Thymus (tissue), 11 donors: ENCODE measurements around the gene BACH2. TPM values are rescaled to one million over a fixed set of nuclear protein-coding genes. Genes with fewer than 3 reads are reported as not detected.
A peak's percentile ranks its signal among the peaks of the same experiment; 100 is the strongest.

ENCODE experiments used
- DNase-seq, 9 donors: peaks; one replicate each; pipeline ENCODE4 v3.0.0-alpha.2; 2013; ENCODE audit warnings: low spot score in 9 of 9, low read depth in 6 of 9, missing footprints in 1 of 9
- H3K27ac ChIP-seq, 2 donors: one replicate each; pipeline ENCODE4 v1.5.1; 2013; ENCODE audit warnings: control low read depth in 1 of 2, low read depth in 1 of 2, low read length in 1 of 2, mild to moderate bottlenecking in 1 of 2, moderate library complexity in 1 of 2
- H3K27me3 ChIP-seq, 2 donors: one replicate each; pipeline ENCODE4 v1.5.1; 2013; ENCODE audit warnings: low read length in 1 of 2; ENCODE audit not compliant: control insufficient read depth in 2 of 2, insufficient read depth in 1 of 2
- H3K36me3 ChIP-seq, 2 donors: one replicate each; pipeline ENCODE4 v1.5.1; 2013; ENCODE audit warnings: low read length in 1 of 2, mild to moderate bottlenecking in 1 of 2, moderate library complexity in 1 of 2; ENCODE audit not compliant: control insufficient read depth in 2 of 2, insufficient read depth in 2 of 2
- H3K4me1 ChIP-seq, 2 donors: one replicate each; pipeline ENCODE4 v1.5.1; 2013; ENCODE audit warnings: low read length in 2 of 2; ENCODE audit not compliant: control insufficient read depth in 2 of 2, insufficient read depth in 2 of 2
- H3K4me3 ChIP-seq, 2 donors: one replicate each; pipeline ENCODE4 v1.5.1; 2013; ENCODE audit warnings: low read length in 2 of 2, control low read depth in 1 of 2, mild to moderate bottlenecking in 1 of 2
- H3K9me3 ChIP-seq, 2 donors: one replicate each; pipeline ENCODE4 v1.5.1; 2013; ENCODE audit warnings: low read length in 1 of 2, mild to moderate bottlenecking in 1 of 2; ENCODE audit not compliant: control insufficient read depth in 2 of 2, insufficient read depth in 1 of 2
- WGBS: extraction: QIAGEN DNeasy Blood & Tissue Kit; methylation state at CpG from one replicate; pipeline ENCODE4 v1.1.7; 2013; 5-methylcytosine and 5-hydroxymethylcytosine counted together
- polyA plus RNA-seq: library from polyadenylated mRNA; stranded (reverse); fragments of 200-250 nt; gene quantifications from one replicate; pipeline ENCODE4 v1.2.3, GENCODE V29; 2013
- total RNA-seq: library from RNA; stranded (reverse); fragments of 120-200 nt; gene quantifications from one replicate; pipeline ENCODE4 v1.2.4, GENCODE V29; 2013
- donor health status: healthy.

Gene BACH2
- total and polyA plus RNA-seq, 2 donors: 12.3 to 12.7 TPM

DNA sequence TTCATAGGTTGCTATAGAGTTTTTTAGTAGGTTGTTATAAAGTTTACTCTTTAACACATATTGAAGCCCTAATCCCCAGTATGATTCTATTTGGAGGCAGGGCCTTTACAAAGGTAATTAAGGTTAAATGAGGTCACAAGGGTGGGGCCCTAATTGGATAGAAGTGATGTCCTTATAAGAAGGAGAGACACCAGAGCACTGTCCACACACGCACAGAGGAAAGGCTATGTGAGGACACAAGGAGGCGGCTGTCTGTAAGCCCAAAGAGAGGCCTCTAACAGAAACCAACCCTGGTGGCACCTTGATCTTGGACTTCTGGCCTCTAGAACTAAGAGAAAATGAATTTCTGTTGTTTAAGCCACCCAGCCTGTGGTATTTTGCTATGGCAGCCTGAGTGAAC, 303.8 kb downstream of the BACH2 start:
- Histone ChIP-seq H3K4me1 (no peaks in the 10 kb centered on the region), H3K36me3 (peaks cover 0 to 8% of the 10 kb centered on the region in 2 donors), H3K9me3 (no peaks in the 10 kb centered on the region), H3K27ac (no peak overlapping the region), H3K27me3 (no peaks in the 10 kb centered on the region), H3K4me3 (no peak overlapping the region)
- no peak for DNase-seq
- WGBS: 100% methylated on average over 2 of the region's 2 CpGs

DNA sequence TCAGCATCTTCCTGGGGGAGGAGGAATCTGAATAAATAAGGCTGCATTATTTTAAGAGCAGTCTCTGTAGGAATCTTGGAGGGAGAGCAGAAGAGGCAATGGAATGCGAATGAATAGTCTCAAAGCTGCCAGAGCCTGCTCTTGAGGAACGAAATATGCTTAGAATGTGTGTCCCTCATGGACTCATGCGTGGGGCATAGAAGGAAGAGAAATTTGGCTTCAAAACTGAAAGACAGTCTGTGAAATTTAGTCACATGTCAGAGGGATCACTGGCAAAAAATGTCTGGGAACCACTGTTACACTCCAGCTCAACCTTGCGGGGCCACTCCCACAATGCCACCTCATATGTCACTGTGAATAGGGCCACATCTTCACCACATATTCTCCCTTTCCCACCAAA, 306.9 kb downstream of the BACH2 start:
- H3K27ac ChIP-seq: no peak overlapping the region
- H3K9me3 ChIP-seq: no peaks in the 10 kb centered on the region
- DNase-seq: no peak
- no peak overlapping the region for H3K4me3 ChIP-seq
- 94% methylated on average over 4 of the region's 4 CpGs for WGBS
- H3K36me3 ChIP-seq: no peaks in the 10 kb centered on the region
- no peaks in the 10 kb centered on the region for H3K27me3 ChIP-seq
- peaks cover 0 to 18% of the 10 kb centered on the region in 2 donors for H3K4me1 ChIP-seq

DNA sequence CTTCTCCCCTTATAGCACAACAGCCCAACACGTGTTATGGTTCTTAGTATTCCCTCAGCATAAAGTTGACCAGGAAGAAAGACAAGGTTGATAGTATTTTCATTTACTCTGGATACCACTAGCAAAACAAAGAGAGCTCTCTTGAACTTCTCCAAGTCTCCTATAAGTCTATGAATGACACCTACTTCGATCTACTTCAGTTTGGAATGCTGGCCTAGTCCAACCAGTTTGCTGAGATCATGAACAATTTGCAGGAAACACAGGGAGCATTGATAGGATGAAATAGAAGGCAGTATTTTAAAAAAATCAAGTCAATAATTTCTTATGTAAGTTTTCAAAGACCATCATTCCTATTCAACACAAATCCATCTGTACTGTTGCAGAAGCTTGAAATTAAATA, 308.8 kb downstream of the BACH2 start:
- WGBS: 96% methylated on average over 2 of the region's 2 CpGs
- H3K36me3 ChIP-seq: peaks cover 0 to 5% of the 10 kb centered on the region in 2 donors
- no peak overlapping the region for H3K4me3 ChIP-seq
- H3K9me3 ChIP-seq: no peaks in the 10 kb centered on the region
- H3K4me1 ChIP-seq: peaks cover 0 to 19% of the 10 kb centered on the region in 2 donors
- H3K27ac ChIP-seq: no peak overlapping the region
- no peaks in the 10 kb centered on the region for H3K27me3 ChIP-seq
- no peak for DNase-seq

DNA sequence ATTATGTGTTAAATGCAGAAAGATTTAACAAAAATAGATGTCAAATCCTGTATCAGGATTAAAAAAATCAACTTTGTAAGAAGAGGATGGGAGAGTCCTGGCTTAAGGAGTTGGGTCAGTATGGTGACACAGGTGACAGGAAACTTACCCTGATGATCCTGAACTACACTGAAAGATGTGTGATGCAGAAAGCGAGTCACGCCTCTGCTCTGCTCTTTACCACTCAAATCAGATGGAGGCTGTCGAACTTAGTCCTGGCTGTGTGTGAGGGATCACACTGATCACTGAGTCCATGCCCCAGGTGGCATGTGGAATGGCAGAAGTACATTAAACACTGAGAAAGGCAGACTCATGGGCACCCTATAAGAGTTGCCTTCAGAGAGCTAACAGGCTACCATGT, 309.5 kb downstream of the BACH2 start:
- DNase-seq: no peak
- WGBS: 89% methylated on average over 3 of the region's 3 CpGs
- H3K27ac ChIP-seq: no peak overlapping the region

DNA sequence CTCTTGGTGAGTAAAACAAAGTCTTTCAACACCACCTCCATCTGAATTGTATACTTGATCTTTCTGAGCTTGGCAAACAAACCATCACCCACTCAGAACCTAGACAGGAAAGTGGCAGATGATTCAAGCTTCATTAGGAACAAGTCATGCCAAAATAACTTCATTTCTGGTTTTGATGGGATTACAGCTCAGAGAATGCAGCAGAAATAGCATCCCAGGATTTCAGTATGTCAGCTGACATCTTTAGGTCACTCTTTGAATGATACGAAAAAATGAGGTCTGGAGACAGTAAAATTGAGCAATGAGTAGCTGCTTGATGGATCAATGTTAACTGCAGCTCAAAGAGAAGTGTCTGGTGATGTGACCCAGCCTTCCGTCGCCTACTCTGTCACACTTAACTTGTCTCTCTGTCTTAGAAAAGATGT, 310.0 kb downstream of the BACH2 start:
- H3K27ac ChIP-seq: no peak overlapping the region
- peaks cover 0 to 5% of the 10 kb centered on the region in 2 donors for H3K36me3 ChIP-seq
- no peaks in the 10 kb centered on the region for H3K27me3 ChIP-seq
- no peak overlapping the region for H3K4me3 ChIP-seq
- DNase-seq: no peak
- H3K9me3 ChIP-seq: no peaks in the 10 kb centered on the region
- H3K4me1 ChIP-seq: peaks cover 0 to 19% of the 10 kb centered on the region in 2 donors
- WGBS: 96% methylated on average over 3 of the region's 3 CpGs

More for the DNA sequence above, 309.5 kb downstream of the BACH2 start:
- Histone ChIP-seq H3K4me3 (no peak overlapping the region), H3K27me3 (no peaks in the 10 kb centered on the region), H3K4me1 (peaks cover 0 to 19% of the 10 kb centered on the region in 2 donors), H3K9me3 (no peaks in the 10 kb centered on the region), H3K36me3 (peaks cover 0 to 5% of the 10 kb centered on the region in 2 donors)

DNA sequence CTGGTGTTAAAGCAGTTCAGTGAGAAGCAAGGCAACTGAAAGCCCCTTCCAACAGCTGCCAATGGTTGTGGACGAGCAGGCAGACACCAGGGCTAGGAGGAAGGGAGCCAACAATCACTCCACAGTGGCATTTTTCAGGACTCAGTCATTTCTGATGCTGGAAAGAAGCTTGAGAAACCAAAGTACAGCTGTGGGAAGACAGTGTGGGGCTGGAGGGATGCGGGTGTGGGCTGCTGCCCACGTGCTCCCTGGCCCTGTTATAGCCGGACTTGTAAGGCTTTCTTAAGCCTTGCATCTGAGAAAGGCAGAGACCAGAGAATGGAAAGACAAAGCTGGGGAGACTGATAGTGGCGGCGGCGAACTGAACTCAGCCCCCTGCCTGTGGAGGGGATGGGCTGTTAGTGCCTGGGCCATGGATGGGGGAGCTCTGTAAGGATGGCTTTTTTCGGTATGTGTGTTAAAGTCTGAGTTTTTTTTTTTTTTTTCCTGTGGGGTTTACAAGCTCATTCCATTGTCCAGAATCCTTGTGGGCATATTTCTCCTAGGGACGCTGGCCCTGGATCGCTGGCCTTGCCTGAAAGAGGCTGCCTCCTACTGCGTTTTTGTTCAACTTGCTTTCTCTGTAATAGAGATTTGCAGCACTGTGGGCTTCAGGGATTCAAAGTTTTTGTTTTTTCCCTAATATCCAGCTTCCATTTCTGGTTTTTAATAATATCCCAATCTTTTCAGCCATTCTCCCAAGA, 310.7 kb downstream of the BACH2 start:
- WGBS: 93% methylated on average over 11 of the region's 11 CpGs
- Histone ChIP-seq H3K27me3 (no peaks in the 10 kb centered on the region), H3K4me3 (no peak overlapping the region), H3K27ac (peak overlapping the region in 1 of 2 donors; percentile 44), H3K36me3 (peaks cover 0 to 5% of the 10 kb centered on the region in 2 donors), H3K9me3 (no peaks in the 10 kb centered on the region), H3K4me1 (peaks cover 0 to 19% of the 10 kb centered on the region in 2 donors)
- DNase-seq: no peak

DNA sequence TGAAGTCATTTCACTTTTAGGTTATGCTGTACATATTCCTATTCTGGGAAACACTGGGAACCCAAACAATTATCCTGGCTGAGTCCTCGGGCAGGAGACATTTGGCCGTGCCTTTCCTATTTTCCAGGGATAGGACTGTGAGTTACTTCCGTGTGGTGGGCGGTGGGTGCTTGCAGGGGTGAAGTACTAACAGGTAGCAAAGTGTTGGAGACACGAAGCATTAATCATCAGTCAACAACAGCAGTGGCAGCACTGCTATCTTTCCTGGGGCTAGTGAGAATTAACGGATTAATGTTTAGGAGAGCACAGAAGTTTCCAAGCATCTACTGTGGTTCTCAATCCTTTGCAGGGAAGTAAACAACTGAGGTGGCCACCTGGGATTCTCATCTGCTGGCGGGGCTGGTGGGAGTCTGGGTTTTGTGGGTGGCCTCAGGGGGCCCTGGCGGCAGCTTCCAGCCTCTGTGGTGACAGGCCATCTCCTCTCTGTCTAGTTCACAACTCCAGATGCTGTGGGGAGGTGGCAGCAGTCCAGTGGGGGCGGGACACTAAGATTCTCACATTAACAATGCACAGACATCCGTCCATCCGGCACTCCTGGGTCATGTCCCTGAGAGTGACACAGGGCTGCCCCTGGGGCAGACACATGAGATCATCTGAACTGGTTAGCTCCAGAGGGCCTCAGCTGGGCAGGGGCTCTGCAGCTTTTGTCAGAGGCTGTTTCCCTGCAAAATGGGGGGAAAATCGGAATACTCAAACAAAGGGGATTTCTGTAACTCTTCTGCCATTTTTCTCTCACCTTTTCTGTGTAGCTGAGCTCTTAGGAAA, 311.5 kb downstream of the BACH2 start:
- Histone ChIP-seq H3K4me1 (peaks cover 0 to 19% of the 10 kb centered on the region in 2 donors), H3K4me3 (no peak overlapping the region), H3K36me3 (peaks cover 0 to 5% of the 10 kb centered on the region in 2 donors), H3K27ac (peak overlapping the region; percentile 5 to 44), H3K27me3 (no peaks in the 10 kb centered on the region), H3K9me3 (no peaks in the 10 kb centered on the region)
- 49% methylated on average over 12 of the region's 12 CpGs for WGBS
- peak in 3 of 9 donors; percentile 10 to 33 (median 18) for DNase-seq

DNA sequence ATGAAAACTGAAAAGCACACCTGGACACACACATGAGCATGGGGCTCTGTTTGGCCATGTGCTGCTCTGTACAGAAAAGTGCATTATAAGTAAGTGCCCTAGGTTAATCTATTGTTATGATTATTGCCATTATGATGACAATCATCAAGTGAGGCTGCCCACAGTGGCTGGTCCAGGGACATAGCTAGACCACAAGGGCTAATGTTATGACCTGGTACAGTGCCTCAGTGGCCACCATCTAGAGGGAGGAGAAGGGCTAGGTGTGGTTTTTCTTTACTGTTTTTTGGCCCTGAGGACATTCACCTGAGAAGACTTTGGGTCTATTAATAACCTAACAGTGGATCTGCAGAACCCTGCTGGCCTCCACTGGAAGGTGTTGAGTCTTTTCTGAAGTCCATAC, 316.3 kb downstream of the BACH2 start:
- no peaks in the 10 kb centered on the region for H3K9me3 ChIP-seq
- H3K27ac ChIP-seq: no peak overlapping the region
- H3K4me3 ChIP-seq: no peak overlapping the region
- no peak for DNase-seq
- peaks cover 0 to 5% of the 10 kb centered on the region in 2 donors for H3K36me3 ChIP-seq
- H3K27me3 ChIP-seq: no peaks in the 10 kb centered on the region
- peaks cover 0 to 10% of the 10 kb centered on the region in 2 donors for H3K4me1 ChIP-seq

DNA sequence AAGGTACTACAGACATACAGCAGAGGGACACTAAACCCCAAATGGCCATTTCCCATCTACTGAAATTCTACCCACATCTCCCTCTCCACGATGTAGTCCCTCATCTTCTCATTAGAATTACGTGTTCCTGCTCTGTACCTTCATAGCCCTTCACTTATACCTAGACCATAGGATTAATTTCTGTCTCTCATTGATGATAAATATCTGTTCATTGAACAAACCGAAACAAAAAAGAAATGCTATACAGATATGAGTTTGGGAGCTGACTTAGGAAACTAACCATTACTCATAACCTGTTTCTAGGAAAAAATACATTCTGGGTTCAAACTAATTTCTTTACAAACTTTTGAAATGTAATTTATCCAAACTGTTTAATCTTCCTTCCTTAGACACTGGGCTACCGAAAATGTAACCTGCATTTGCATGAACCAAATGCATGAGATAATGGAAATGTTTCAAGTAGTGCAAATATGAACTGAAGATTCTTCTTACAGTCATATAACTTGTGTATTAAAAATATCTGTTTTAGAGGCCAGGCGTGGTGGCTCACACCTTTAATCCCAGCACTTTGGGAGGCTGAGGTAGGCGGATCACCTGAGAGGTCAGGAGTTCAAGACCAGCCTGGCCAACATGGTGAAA, 317.0 kb downstream of the BACH2 start:
- Histone ChIP-seq H3K9me3 (no peaks in the 10 kb centered on the region), H3K27ac (no peak overlapping the region), H3K4me3 (no peak overlapping the region), H3K36me3 (peaks cover 0 to 8% of the 10 kb centered on the region in 2 donors), H3K4me1 (peaks cover 0 to 3% of the 10 kb centered on the region in 2 donors), H3K27me3 (no peaks in the 10 kb centered on the region)
- 97% methylated on average over 6 of the region's 6 CpGs for WGBS
- no peak for DNase-seq
